ENCODE results near the gene ANKRA2. TPM values are rescaled to one million over a fixed set of nuclear protein-coding genes. Genes with fewer than 3 reads are reported as not detected.

The ANKRA2 gene, protein sequence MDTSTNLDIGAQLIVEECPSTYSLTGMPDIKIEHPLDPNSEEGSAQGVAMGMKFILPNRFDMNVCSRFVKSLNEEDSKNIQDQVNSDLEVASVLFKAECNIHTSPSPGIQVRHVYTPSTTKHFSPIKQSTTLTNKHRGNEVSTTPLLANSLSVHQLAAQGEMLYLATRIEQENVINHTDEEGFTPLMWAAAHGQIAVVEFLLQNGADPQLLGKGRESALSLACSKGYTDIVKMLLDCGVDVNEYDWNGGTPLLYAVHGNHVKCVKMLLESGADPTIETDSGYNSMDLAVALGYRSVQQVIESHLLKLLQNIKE
- 10.5 and 15.3 TPM in 2 replicates for total RNA-seq (ENCODE audit: low replicate concordance)

- DNase-seq (ENCODE audit: low read depth): peak; percentile 98
- peak within 1 kb of the TSS; percentile 74 for H3K4me3 ChIP-seq (ENCODE audit: low read depth, low read length)
- TF ChIP-seq, protein P1, sequence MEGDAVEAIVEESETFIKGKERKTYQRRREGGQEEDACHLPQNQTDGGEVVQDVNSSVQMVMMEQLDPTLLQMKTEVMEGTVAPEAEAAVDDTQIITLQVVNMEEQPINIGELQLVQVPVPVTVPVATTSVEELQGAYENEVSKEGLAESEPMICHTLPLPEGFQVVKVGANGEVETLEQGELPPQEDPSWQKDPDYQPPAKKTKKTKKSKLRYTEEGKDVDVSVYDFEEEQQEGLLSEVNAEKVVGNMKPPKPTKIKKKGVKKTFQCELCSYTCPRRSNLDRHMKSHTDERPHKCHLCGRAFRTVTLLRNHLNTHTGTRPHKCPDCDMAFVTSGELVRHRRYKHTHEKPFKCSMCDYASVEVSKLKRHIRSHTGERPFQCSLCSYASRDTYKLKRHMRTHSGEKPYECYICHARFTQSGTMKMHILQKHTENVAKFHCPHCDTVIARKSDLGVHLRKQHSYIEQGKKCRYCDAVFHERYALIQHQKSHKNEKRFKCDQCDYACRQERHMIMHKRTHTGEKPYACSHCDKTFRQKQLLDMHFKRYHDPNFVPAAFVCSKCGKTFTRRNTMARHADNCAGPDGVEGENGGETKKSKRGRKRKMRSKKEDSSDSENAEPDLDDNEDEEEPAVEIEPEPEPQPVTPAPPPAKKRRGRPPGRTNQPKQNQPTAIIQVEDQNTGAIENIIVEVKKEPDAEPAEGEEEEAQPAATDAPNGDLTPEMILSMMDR (IDR thresholded peaks at IDR 0.05; ENCODE audit: insufficient read depth, low read length): no peak
These were observed at the start of gene ANKRA2, which contains the start of gene UTP15 for GRCh38 chr5:73565139-73565968. Gene ANKRA2 (minus strand): TSS chr5:73565639. CDS start chr5:73562881, 2,758 bp downstream. Gene UTP15 (plus strand): TSS chr5:73565743. CDS start chr5:73567345, 1,602 bp downstream.

GRCh38 chr5:73615085-73615484 lies 49.6 kb upstream of the ANKRA2 start:
- TF ChIP-seq, protein P1 (IDR thresholded peaks at IDR 0.05; ENCODE audit: insufficient read depth, low read length): no peak
- no peak for DNase-seq (ENCODE audit: low read depth)
- H3K4me3 ChIP-seq (ENCODE audit: low read depth, low read length): no peak overlapping the region

GRCh38 chr5:73612799-73613198 lies 47.4 kb upstream of the ANKRA2 start:
- TF ChIP-seq, protein P1 (IDR thresholded peaks at IDR 0.05; ENCODE audit: insufficient read depth, low read length): no peak
- no peak overlapping the region for H3K4me3 ChIP-seq (ENCODE audit: low read depth, low read length)
- no peak for DNase-seq (ENCODE audit: low read depth)

DNA sequence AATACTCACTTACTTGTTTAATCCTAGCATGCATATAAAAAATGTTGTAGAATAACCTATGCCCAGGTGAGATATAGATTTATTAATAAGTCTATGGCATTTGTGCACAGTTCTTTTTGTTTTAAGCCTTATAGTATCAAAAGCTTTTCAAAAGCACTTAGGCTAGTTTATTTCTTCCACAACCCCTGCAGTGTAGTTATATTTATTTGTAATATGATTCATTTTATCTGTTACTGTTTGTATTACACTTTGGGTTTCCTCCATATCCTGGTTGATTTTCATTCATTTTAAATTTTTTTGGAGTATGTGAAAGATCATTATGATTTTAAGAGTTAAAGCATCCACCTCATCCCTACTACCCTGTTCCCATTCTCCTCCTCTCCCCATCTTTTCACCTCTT lies 41.8 kb upstream of the ANKRA2 start:
- H3K4me3 ChIP-seq (ENCODE audit: low read depth, low read length): no peak overlapping the region
- TF ChIP-seq, protein P1 (IDR thresholded peaks at IDR 0.05; ENCODE audit: insufficient read depth, low read length): no peak
- no peak for DNase-seq (ENCODE audit: low read depth)

DNA sequence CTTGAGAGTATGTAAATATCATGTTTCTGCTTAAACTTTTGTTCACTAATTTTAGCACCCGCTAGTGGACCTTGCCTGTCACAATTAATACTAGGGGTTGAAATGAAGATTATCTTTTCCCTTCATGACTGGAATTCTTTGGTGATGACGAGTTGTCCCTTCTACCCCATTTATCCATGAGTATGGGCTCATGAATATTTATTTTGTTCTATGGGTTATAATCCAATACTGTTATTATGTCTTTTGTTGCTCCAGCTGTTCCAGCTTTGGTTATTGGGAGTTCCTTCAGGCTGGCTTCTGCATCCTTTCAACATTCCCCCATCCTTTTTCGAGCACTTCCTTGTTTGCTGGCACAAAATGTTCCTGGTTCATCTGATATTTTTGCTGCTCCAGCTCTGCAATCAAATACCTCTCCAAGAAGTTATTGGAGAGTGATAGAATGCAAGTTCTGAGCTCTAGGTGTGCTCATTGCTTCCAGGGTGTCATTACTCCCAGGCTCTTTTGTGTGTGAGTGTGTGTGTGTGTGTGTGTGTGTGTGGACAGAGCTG lies 40.8 kb upstream of the ANKRA2 start:
- TF ChIP-seq, protein P1 (IDR thresholded peaks at IDR 0.05; ENCODE audit: insufficient read depth, low read length): no peak
- DNase-seq (ENCODE audit: low read depth): no peak
- H3K4me3 ChIP-seq (ENCODE audit: low read depth, low read length): no peak overlapping the region

DNA sequence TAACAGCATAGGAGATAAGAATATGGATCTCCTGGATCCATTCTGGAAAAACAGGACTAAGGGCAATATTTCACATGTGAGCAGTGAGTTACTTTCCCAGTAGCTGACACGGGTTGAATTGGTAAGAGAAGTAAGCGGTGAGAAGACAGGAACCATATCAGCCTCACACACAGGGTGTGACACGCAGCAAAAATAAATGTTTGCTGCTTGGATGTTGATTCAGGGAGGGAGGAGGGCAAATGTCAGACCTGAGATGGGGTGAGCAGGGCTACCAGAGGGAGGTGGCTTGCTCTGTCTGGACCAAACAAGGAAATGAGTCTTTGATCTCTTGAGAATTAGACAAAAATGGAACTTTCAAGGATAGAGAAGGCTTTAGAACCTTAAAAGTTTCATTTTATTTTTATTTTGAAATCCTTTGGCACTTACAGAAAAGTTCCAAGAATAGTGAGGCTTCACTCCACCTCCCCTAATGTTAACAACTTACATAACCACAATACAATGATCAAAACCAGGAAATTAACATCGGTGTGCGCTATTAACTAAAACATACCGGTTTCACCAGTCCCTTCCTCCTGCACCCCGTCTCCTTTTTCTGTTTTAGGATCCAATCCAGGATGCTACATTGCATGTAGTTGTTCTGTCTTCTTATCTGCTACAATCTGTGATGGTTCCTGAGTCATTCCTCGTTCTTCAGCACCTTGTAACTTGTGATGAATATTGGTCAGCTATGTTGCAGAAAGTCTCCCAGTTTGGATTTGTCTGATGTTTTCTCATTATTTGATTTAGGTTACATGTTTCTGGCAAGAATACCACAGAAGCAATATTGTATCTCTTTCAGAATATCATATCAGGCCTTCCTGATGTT lies 40.0 kb upstream of the ANKRA2 start:
- TF ChIP-seq, protein P1 (IDR thresholded peaks at IDR 0.05; ENCODE audit: insufficient read depth, low read length): no peak
- DNase-seq (ENCODE audit: low read depth): peak; percentile 23
- H3K4me3 ChIP-seq (ENCODE audit: low read depth, low read length): no peak overlapping the region
